Embryonic facial prominence (tissue), 1 donor: ENCODE measurements around the gene NKAIN4.

Source experiments
- DNase-seq: peaks from one replicate; pipeline ENCODE4 v3.0.0-alpha.2; 2016; ENCODE audit errors: extremely low spot score

The NKAIN4 gene

GRCh38 chr20:63218701-63219446 is 35.4 kb downstream of the NKAIN4 start:
- DNase-seq: no peak

- no peak for DNase-seq
These were observed 36.6 kb downstream of the NKAIN4 start for GRCh38 chr20:63217706-63218105.

- DNase-seq: no peak
These were observed 37.3 kb downstream of the NKAIN4 start for GRCh38 chr20:63216849-63217471.

GRCh38 chr20:63216041-63216848 is 38.0 kb downstream of the NKAIN4 start, which contains the start of gene YTHDF1:
TSS of gene YTHDF1 (minus strand) at chr20:63216131. CDS start at chr20:63215892, 239 bp downstream.
- DNase-seq: peak; percentile 88

- DNase-seq: no peak
These were observed 38.9 kb downstream of the NKAIN4 start for GRCh38 chr20:63215101-63216040.

- DNase-seq: no peak
These were observed 39.7 kb downstream of the NKAIN4 start for GRCh38 chr20:63214514-63214913.

GRCh38 chr20:63212792-63213191 is 41.5 kb downstream of the NKAIN4 start:
- DNase-seq: no peak

- DNase-seq: no peak
These were observed 41.9 kb downstream of the NKAIN4 start for GRCh38 chr20:63212393-63212730.

GRCh38 chr20:63210011-63210605 is 44.2 kb downstream of the NKAIN4 start:
- DNase-seq: no peak

GRCh38 chr20:63208346-63208909 is 45.8 kb downstream of the NKAIN4 start:
- no peak for DNase-seq

GRCh38 chr20:63206878-63207277 is 47.4 kb downstream of the NKAIN4 start:
- DNase-seq: no peak

GRCh38 chr20:63205896-63206295 is 48.4 kb downstream of the NKAIN4 start:
- DNase-seq: no peak

- DNase-seq: no peak
These were observed 49.9 kb downstream of the NKAIN4 start for GRCh38 chr20:63204362-63204761.

GRCh38 chr20:63202811-63203526 is 51.3 kb downstream of the NKAIN4 start:
- DNase-seq: no peak

- no peak for DNase-seq
These were observed 52.2 kb downstream of the NKAIN4 start for GRCh38 chr20:63202021-63202420.

GRCh38 chr20:63198606-63199005 is 55.7 kb downstream of the NKAIN4 start:
- no peak for DNase-seq

- DNase-seq: no peak
These were observed 57.3 kb downstream of the NKAIN4 start for GRCh38 chr20:63196768-63197470.

GRCh38 chr20:63194797-63195173 is 59.5 kb downstream of the NKAIN4 start:
- DNase-seq: no peak

GRCh38 chr20:63194007-63194796 is 60.1 kb downstream of the NKAIN4 start:
- DNase-seq: no peak
